B cell (primary cell): ENCODE measurements around the gene BCAN. TPM values are rescaled to one million over a fixed set of nuclear protein-coding genes. Genes with fewer than 3 reads are reported as not detected.

Source experiments
- ATAC-seq: fragments of 200-7000 bp; cut with Tn5 transposase; one replicate; pipeline ENCODE4 v1.10.0; 2021; ENCODE audit warnings: low read depth, mild to moderate bottlenecking, moderate number of reproducible peaks, moderate library complexity
- CTCF ChIA-PET: fragments of 350-600 bp; sonication (Branson Sonifier 250); formaldehyde crosslinking; loops from one replicate; lab custom pipeline; 2021; ENCODE audit warnings: antibody characterized with exemption, inconsistent platforms; lab: Charles Lee
- POLR2A ChIA-PET: fragments of 350-600 bp; sonication (Branson Sonifier 250); formaldehyde crosslinking; loops from one replicate; lab custom pipeline; 2021; ENCODE audit warnings: antibody characterized with exemption; lab: Charles Lee
- DNase-seq: peaks from one replicate; pipeline ENCODE4 v3.0.0; 2013
- H2AFZ ChIP-seq: 2 replicates; pipeline ENCODE4 v1.6.1; 2012; ENCODE audit warnings: mild to moderate bottlenecking, low read depth, low read length; ENCODE audit not compliant: insufficient read depth, poor library complexity, severe bottlenecking
- H3K27ac ChIP-seq, 2 donors: 1 replicate in 1 of 2; 2 replicates in 1 of 2; pipeline ENCODE4 v1.5.1; 2012 to 2013; ENCODE audit warnings: low read length in 2 of 2, mild to moderate bottlenecking in 2 of 2, moderate library complexity in 1 of 2
- H3K27me3 ChIP-seq, 4 experiments: fragments of 200-600 bp in 1 of 4; sonication (generic) in 1 of 4; replicated peaks in 1 of 4; 1 replicate in 2 of 4; 2 replicates in 2 of 4; pipeline versions ENCODE4 v1.6.1 to v1.7.0; 2013 to 2016; ENCODE audit warnings: low read length in 3 of 4, mild to moderate bottlenecking in 2 of 4, mixed read lengths in 1 of 4, moderate library complexity in 1 of 4; ENCODE audit not compliant: insufficient read depth in 4 of 4, control insufficient read depth in 3 of 4; ENCODE audit errors: control extremely low read depth in 1 of 4
- H3K36me3 ChIP-seq, 2 experiments: replicated peaks in 1 of 2; 1 replicate in 1 of 2; 2 replicates in 1 of 2; pipeline versions ENCODE4 v1.6.1 to v1.7.1; 2013; ENCODE audit warnings: low read length in 1 of 2; ENCODE audit not compliant: insufficient read depth in 2 of 2, control insufficient read depth in 1 of 2; ENCODE audit errors: control extremely low read depth in 1 of 2, extremely low read depth in 1 of 2
- H3K4me1 ChIP-seq, 2 donors: fragments of 200-600 bp in 1 of 2; sonication (generic) in 1 of 2; 1 replicate in 1 of 2; 2 replicates in 1 of 2; pipeline versions ENCODE4 v1.5.1 to v1.6.1; 2013 to 2017; ENCODE audit warnings: low read length in 2 of 2; ENCODE audit not compliant: control insufficient read depth in 2 of 2, insufficient read depth in 2 of 2
- H3K4me2 ChIP-seq: replicated peaks from 2 replicates; pipeline ENCODE3; 2012; ENCODE audit warnings: mild to moderate bottlenecking, low read depth, low read length; ENCODE audit not compliant: poor library complexity, severe bottlenecking
- H3K4me3 ChIP-seq, 5 experiments: fragments of 200-600 bp in 1 of 5; sonication (generic) in 1 of 5; 1 replicate in 3 of 5; 2 replicates in 2 of 5; pipeline versions ENCODE4 v1.5.1 to v1.7.0; 2011 to 2016; ENCODE audit warnings: low read length in 4 of 5, mild to moderate bottlenecking in 4 of 5, low read depth in 2 of 5, control low read depth in 1 of 5, moderate library complexity in 1 of 5; ENCODE audit not compliant: insufficient read depth in 1 of 5; ENCODE audit errors: control extremely low read depth in 1 of 5, extremely low read depth in 1 of 5
- H3K79me2 ChIP-seq: fragments of 200-600 bp; sonication (generic); one replicate; pipeline ENCODE4 v1.6.0; 2016; ENCODE audit warnings: low read length; ENCODE audit not compliant: control insufficient read depth, insufficient read depth
- H3K9ac ChIP-seq: fragments of 200-600 bp; sonication (generic); 2 replicates; pipeline ENCODE4 v1.6.1; 2017; ENCODE audit warnings: mild to moderate bottlenecking, low read length, moderate library complexity
- H3K9me3 ChIP-seq, 3 donors: one replicate each; pipeline versions ENCODE4 v1.6.1 to v1.7.1; 2013; ENCODE audit warnings: low read length in 2 of 3; ENCODE audit not compliant: control insufficient read depth in 2 of 3, insufficient read depth in 1 of 3; ENCODE audit errors: control extremely low read depth in 1 of 3
- H4K20me1 ChIP-seq: 2 replicates; pipeline ENCODE4 v1.6.0; 2012; ENCODE audit warnings: mild to moderate bottlenecking, low read length; ENCODE audit not compliant: insufficient read depth, control insufficient read depth, poor library complexity, severe bottlenecking
- H3K27ac Mint-ChIP-seq: one replicate; pipeline ENCODE4 v1.8.0; 2021; ENCODE audit warnings: mixed read lengths
- H3K27me3 Mint-ChIP-seq: one replicate; pipeline ENCODE4 v1.8.0; 2021; ENCODE audit warnings: mixed read lengths
- H3K4me1 Mint-ChIP-seq: one replicate; pipeline ENCODE4 v1.8.0; 2021; ENCODE audit warnings: mixed read lengths
- H3K4me3 Mint-ChIP-seq: one replicate; pipeline ENCODE4 v1.8.0; 2021; ENCODE audit warnings: mixed read lengths
- H3K9me3 Mint-ChIP-seq: one replicate; pipeline ENCODE4 v1.8.0; 2022; ENCODE audit warnings: mixed read lengths; ENCODE audit not compliant: insufficient read depth
- EZH2 ChIP-seq: IDR thresholded peaks from 2 replicates; pipeline ENCODE4 v1.6.1; 2012; ENCODE audit warnings: borderline replicate concordance, low read depth, mild to moderate bottlenecking, moderate library complexity, low read length; ENCODE audit not compliant: insufficient read depth, poor library complexity, severe bottlenecking
- WGBS: methylation state at CpG from one replicate; pipeline ENCODE4 v1.1.5; 2013; ENCODE audit warnings: missing lambda C conversion rate; ENCODE audit not compliant: insufficient coverage; 5-methylcytosine and 5-hydroxymethylcytosine counted together
- intact Hi-C: fragments of 100-400 bp; cut with micrococcal nuclease; formaldehyde crosslinking; loops from one replicate; pipeline ENCODE4 v1.10.0; 2022
- polyA plus RNA-seq: library from polyadenylated mRNA; depleted of rRNA; stranded (reverse); fragments of >200 nt; gene quantifications from 2 replicates; pipeline ENCODE4 v1.2.3, GENCODE V29; 2012
- total RNA-seq, 2 donors: library from RNA; stranded (reverse); fragments of 120-200 nt in 1 of 2; gene quantifications; 1 replicate in 1 of 2; 2 replicates in 1 of 2; pipeline versions ENCODE4 v1.2.3 to v1.2.4, GENCODE V29; 2013 to 2022
- TF ChIP-seq, protein P1 (sequence below): fragments of 200-600 bp; IDR thresholded peaks from one replicate; pipeline ENCODE4 v1.8.0; 2022; ENCODE audit warnings: antibody characterized with exemption, mild to moderate bottlenecking

Gene BCAN
- total and polyA plus RNA-seq, 2 donors (not counting 1 experiment from before 2014, with no cell fraction given), result not detected

DNA sequence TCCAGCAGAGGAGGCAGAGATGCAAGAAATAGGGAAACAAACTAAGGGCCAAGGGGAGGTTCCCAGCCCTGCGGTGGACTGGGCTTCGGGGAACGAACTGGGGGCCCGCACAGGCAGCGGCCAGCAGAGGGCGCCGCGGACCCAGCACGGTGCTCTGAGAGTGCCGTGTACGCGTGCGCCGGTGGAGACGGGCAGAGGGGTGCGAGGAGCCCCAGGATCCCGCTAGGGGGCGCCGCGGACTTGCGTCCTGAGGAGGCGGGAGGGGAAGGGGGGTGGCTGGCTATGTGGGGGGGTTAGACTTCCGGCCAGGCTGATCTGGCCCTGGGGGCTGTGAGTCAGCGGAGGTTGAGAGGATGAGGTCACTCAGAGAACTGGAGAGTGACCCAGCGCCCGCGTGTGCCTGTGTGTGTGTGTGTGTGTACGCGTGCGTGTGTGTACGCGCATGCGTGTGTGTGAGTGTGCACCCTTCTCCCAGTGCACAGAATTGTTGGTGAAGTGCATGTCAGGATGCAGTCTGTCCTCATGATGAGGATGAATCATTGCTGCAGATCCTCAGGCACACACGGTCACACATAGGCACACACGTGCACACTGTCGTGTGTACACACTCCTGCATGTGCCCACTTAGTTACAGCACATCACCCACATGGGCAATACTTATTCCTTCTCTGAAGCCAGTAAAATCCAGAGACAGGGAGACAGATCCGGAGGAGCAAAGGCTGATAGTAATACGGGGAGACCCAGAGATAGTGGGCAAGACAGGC lies 18.3 kb downstream of the BCAN start:
- H3K27me3 Mint-ChIP-seq, result peaks cover 25% of the 10 kb centered on the region
- H3K9me3 ChIP-seq, result no peaks in the 10 kb centered on the region
- ChIA-PET CTCF (interaction anchor here (0.6 to 9.0 kb wide), 17 partner anchors 8 to 275 kb away, joined by 3 to 173 read pairs (median 4); partner anchors contain the start of genes CRABP2, HAPLN2, NAXE and NES), POLR2A (interaction anchor here (0.6 to 1.0 kb wide), 2 partner anchors 68 to 1688 kb away, joined by 3 read pairs; partner anchors contain the start of genes ISG20L2 and METTL25B)
- H3K36me3 ChIP-seq, result no peaks in the 10 kb centered on the region
- H3K4me1 ChIP-seq, result peaks cover 78 to 89% of the 10 kb centered on the region in 2 donors
- no peak overlapping the region for H2AFZ ChIP-seq
- ATAC-seq, result peak; percentile 83
- H3K9me3 Mint-ChIP-seq, result no peaks in the 10 kb centered on the region
- no peak overlapping the region for H3K9ac ChIP-seq
- peaks cover 91% of the 10 kb centered on the region for H3K4me1 Mint-ChIP-seq
- H3K4me3 Mint-ChIP-seq, result peak overlapping the region; percentile 66
- H3K4me3 ChIP-seq, result no peak overlapping the region
- 21% methylated on average over 35 of the region's 38 CpGs for WGBS
- H4K20me1 ChIP-seq, result no peaks in the 10 kb centered on the region
- intact Hi-C loops, result loop anchor here (1.0 kb wide), 2 partner anchors 18 to 29 kb away; no protein-coding TSS in a partner anchor
- H3K79me2 ChIP-seq, result no peaks in the 10 kb centered on the region
- H3K4me2 ChIP-seq, result peak overlapping the region; percentile 52
- H3K27ac ChIP-seq, result no peak overlapping the region
- peak; percentile 92 for DNase-seq
- H3K27me3 ChIP-seq, result peaks cover 0 to 30% (median 11%) of the 10 kb centered on the region in 4 experiments
- TF ChIP-seq EZH2, result no peak
- TF ChIP-seq, protein P1, sequence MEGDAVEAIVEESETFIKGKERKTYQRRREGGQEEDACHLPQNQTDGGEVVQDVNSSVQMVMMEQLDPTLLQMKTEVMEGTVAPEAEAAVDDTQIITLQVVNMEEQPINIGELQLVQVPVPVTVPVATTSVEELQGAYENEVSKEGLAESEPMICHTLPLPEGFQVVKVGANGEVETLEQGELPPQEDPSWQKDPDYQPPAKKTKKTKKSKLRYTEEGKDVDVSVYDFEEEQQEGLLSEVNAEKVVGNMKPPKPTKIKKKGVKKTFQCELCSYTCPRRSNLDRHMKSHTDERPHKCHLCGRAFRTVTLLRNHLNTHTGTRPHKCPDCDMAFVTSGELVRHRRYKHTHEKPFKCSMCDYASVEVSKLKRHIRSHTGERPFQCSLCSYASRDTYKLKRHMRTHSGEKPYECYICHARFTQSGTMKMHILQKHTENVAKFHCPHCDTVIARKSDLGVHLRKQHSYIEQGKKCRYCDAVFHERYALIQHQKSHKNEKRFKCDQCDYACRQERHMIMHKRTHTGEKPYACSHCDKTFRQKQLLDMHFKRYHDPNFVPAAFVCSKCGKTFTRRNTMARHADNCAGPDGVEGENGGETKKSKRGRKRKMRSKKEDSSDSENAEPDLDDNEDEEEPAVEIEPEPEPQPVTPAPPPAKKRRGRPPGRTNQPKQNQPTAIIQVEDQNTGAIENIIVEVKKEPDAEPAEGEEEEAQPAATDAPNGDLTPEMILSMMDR, result peak; percentile 99
- H3K27ac Mint-ChIP-seq, result peak overlapping the region; percentile 69
